ENCODE data around the gene TBPL1.

GRCh38 chr6:133918208-133918930, 34.7 kb upstream of the TBPL1 start:
- TF ChIP-seq EZH2phosphoT487 (IDR thresholded peaks at IDR 0.05; ENCODE audit: insufficient read depth, low read depth) (no peak), EZH2 (IDR thresholded peaks at IDR 0.05; ENCODE audit: insufficient read depth, poor library complexity, severe bottlenecking) (no peak)
